ENCODE results near the gene RARA. TPM values are rescaled to one million over a fixed set of nuclear protein-coding genes. Genes with fewer than 3 reads are reported as not detected.

RARA gene
- total RNA-seq, 2 donors from 2014 or later = 43.7 to 61.9 TPM

GRCh38 chr17:40355804-40356758, 47.1 kb downstream of the RARA start:
- no peak for ATAC-seq (replicated peaks)
- no peak overlapping the region for H3K27ac Mint-ChIP-seq
- no peak overlapping the region for H3K4me3 Mint-ChIP-seq
- peaks cover 5% of the 10 kb centered on the region for H3K27me3 Mint-ChIP-seq
- H3K36me3 Mint-ChIP-seq (ENCODE audit: low read depth) = peaks cover 41% of the 10 kb centered on the region
- no peaks in the 10 kb centered on the region for H3K9me3 Mint-ChIP-seq
- peaks cover 7% of the 10 kb centered on the region for H3K4me1 Mint-ChIP-seq

DNA sequence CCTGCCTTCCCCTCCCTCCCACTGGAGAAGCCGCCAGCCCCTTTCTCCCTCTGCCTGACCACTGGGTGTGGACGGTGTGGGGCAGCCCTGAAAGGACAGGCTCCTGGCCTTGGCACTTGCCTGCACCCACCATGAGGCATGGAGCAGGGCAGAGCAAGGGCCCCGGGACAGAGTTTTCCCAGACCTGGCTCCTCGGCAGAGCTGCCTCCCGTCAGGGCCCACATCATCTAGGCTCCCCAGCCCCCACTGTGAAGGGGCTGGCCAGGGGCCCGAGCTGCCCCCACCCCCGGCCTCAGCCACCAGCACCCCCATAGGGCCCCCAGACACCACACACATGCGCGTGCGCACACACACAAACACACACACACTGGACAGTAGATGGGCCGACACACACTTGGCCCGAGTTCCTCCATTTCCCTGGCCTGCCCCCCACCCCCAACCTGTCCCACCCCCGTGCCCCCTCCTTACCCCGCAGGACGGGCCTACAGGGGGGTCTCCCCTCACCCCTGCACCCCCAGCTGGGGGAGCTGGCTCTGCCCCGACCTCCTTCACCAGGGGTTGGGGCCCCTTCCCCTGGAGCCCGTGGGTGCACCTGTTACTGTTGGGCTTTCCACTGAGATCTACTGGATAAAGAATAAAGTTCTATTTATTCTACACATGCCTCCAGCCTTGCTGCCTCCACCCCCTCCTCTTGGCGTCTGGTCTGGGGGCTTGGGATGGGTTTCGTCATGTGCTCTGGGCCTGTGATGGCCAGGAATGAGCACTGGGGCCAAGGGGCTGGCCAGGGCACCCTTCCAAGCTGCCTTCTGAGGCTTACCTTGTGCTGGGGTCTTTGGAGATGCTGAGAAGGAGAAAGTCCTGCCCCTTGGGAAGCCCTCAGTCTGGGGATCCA, 48.3 kb downstream of the RARA start:
- H3K4me3 Mint-ChIP-seq = no peak overlapping the region
- no peaks in the 10 kb centered on the region for H3K9me3 Mint-ChIP-seq
- H3K4me1 Mint-ChIP-seq = peaks cover 5% of the 10 kb centered on the region
- peaks cover 32% of the 10 kb centered on the region for H3K36me3 Mint-ChIP-seq (ENCODE audit: low read depth)
- peaks cover 11% of the 10 kb centered on the region for H3K27me3 Mint-ChIP-seq
- ATAC-seq (replicated peaks) = no peak
- H3K27ac Mint-ChIP-seq = peak overlapping the region; percentile 36

DNA sequence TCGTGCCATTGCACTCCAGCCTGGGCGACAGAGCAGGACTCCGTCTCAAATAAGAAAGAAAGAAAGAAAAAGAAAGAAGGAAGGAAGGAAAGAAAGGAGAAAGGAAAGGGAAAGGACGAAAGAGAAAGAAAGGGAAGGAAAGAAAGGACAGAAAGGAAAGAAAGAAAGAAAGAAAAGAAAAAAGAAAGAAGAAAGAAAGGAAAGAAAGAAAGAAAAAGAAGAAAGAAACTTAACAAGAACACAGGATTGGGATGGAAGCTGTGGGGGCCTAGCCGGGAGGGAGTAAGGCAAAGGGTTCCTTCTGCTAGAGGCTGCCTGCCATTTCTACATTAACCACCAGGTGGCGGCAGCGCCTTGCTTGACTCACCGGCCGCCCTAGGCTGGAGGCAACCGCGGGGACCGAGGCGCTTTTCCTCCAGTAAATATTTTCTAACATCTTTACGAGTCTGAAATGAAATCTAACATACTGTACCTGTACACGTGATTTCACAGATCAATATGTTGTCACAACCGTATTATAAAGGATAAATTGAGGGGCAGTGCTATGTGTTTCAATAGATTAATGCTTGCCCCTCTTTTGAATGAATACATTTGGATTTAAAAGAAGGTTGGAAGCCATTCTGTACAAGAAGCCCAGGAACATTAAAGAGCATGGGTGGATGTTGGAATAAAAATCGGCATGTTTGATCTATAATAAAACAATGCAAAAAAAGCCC, 49.5 kb downstream of the RARA start:
- peak overlapping the region; percentile 31 for H3K4me3 Mint-ChIP-seq
- peak; percentile 60 for ATAC-seq (replicated peaks)
- H3K36me3 Mint-ChIP-seq (ENCODE audit: low read depth) = peaks cover 19% of the 10 kb centered on the region
- no peak overlapping the region for H3K27ac Mint-ChIP-seq
- H3K27me3 Mint-ChIP-seq = peaks cover 13% of the 10 kb centered on the region
- H3K4me1 Mint-ChIP-seq = no peaks in the 10 kb centered on the region
- no peaks in the 10 kb centered on the region for H3K9me3 Mint-ChIP-seq

DNA sequence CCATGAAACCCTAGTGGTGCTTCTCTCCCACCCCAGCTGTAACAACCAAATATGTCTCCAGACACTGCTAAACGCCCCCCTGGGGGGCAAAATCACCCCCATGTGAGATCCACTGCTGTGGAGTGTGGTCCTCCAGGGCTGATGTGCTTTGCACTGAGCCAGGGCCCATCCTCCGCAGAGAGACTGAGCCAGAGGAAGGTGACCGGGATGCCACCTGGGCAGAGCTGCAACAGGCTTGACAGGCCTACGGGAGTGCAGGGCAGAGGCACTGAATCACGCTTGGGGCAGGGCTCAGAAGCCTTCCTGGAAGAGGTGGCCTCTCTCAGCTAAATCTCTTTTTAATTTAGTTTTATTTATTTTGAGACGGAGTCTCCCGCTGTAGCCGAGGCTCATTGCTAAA, 51.1 kb downstream of the RARA start:
- no peaks in the 10 kb centered on the region for H3K9me3 Mint-ChIP-seq
- H3K4me3 Mint-ChIP-seq = no peak overlapping the region
- H3K27ac Mint-ChIP-seq = no peak overlapping the region
- H3K36me3 Mint-ChIP-seq (ENCODE audit: low read depth) = peaks cover 11% of the 10 kb centered on the region
- ATAC-seq (replicated peaks) = no peak
- no peaks in the 10 kb centered on the region for H3K4me1 Mint-ChIP-seq
- peaks cover 13% of the 10 kb centered on the region for H3K27me3 Mint-ChIP-seq

DNA sequence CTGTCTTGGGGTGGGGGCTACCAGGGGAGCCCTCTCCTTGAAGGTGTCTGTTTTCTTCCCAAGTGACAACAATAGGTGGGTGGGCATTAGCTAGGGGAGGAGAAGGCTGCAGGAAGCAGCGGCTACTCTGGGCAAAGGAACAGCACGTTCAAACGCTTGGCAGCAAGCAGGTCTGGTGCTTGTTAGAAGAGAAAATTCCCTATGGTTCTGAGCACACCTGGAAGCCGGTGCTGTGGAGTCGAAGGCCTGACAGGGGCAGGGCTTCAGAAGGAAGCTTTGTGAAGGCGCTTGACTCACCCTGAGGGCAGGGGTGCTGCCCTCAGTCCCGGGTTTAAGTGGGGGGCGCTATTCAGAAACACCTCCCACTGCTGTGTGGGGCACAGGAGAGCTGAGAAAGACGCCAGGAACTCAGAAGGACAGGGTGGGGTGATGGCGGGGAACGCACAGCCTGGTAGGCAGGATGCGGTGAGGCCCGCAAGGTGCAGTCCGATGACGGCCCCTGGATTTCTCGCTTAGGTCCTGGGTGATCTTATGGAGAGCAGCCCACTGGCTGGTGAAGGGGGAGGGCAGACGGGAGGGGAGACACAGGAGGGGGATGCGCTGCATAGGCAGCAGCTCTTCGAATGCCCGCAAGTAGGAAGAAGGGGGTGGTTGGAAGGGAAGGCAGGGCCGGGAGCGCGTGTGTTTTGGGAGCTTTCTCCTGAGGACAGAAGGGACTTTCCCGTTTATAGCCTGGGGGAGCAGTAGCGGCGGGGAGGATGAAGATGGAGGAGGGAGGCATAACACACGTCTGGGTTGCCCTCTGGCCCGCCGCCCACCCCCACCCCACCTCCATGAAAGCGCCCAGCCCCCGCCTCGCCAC, 52.3 kb downstream of the RARA start:
- Mint-ChIP-seq H3K27me3 (peaks cover 13% of the 10 kb centered on the region), H3K4me1 (no peaks in the 10 kb centered on the region), H3K4me3 (peak overlapping the region; percentile 38), H3K9me3 (no peaks in the 10 kb centered on the region), H3K36me3 (ENCODE audit: low read depth) (peaks cover 5% of the 10 kb centered on the region), H3K27ac (no peak overlapping the region)
- ATAC-seq (replicated peaks) = no peak

DNA sequence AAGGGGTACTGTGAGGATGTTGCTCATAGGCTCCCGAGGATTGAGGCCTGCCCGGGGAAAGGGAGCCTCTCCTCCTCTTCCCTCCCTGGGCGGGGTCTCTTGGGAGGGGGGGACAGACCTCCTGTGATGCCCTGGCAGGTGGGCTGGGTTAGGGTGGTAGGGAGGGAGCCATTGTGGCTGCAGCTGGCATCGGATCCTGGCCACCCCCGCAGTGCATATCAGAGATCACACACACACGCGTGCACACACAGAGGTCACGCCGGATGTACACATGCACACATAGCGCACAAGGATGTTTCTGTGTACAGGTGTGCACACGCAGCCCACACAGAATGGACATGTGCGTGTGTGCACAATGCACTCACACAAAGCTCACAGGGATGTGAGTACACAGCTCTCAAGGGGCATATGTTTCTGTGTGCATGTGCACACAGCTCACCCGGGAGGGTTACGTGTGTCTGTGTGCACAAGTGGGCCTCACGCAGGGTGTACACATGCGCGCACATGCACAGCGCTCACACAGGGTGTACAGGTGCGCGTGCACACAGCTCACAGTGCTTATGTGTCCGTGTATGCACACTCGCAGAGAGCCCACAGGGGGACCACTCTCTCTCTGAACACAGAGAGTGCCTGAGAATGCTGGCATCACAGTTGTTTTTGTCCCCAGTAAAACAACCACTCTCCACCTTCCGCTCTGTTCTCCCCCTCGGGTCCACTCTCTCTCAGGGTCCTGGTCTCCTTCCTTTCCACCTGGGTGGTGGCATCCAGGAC, 53.1 kb downstream of the RARA start:
- peak overlapping the region; percentile 38 for H3K4me3 Mint-ChIP-seq
- no peaks in the 10 kb centered on the region for H3K9me3 Mint-ChIP-seq
- H3K4me1 Mint-ChIP-seq = no peaks in the 10 kb centered on the region
- ATAC-seq (replicated peaks) = peak; percentile 4
- peaks cover under 1% of the 10 kb centered on the region for H3K36me3 Mint-ChIP-seq (ENCODE audit: low read depth)
- peaks cover 13% of the 10 kb centered on the region for H3K27me3 Mint-ChIP-seq
- H3K27ac Mint-ChIP-seq = no peak overlapping the region

DNA sequence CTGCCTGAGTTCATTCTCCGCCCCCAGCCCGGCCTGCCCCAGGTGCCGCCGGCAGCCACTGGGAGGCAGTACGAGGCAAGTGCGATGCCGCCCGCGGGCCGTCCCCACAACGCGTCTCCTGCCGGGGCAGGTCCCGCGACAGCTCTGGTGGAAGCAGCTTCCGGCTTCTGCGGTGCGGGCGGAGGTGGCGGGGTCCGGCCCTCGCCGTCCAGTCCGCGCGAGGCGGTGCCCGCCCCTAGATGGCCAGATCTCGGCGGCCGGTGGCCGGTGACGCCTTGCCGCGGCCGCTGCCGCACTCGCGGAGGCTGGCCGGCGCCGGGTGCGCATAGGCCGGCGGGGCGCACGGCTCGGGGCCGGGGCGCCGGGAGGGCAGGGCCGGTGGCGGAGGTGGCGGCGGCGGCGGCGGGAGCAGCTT, 53.7 kb downstream of the RARA start:
- peaks cover 13% of the 10 kb centered on the region for H3K27me3 Mint-ChIP-seq
- peak; percentile 93 for ATAC-seq (replicated peaks)
- peak overlapping the region; percentile 38 for H3K4me3 Mint-ChIP-seq
- no peaks in the 10 kb centered on the region for H3K36me3 Mint-ChIP-seq (ENCODE audit: low read depth)
- H3K4me1 Mint-ChIP-seq = no peaks in the 10 kb centered on the region
- H3K9me3 Mint-ChIP-seq = no peaks in the 10 kb centered on the region
- H3K27ac Mint-ChIP-seq = no peak overlapping the region

GRCh38 chr17:40363111-40363827, 54.3 kb downstream of the RARA start:
- Mint-ChIP-seq H3K27me3 (peaks cover 13% of the 10 kb centered on the region), H3K9me3 (no peaks in the 10 kb centered on the region), H3K36me3 (ENCODE audit: low read depth) (no peaks in the 10 kb centered on the region), H3K4me3 (peak overlapping the region; percentile 38), H3K27ac (no peak overlapping the region), H3K4me1 (no peaks in the 10 kb centered on the region)
- ATAC-seq (replicated peaks) = peak; percentile 38

- no peaks in the 10 kb centered on the region for H3K4me1 Mint-ChIP-seq
- peaks cover 13% of the 10 kb centered on the region for H3K27me3 Mint-ChIP-seq
- no peaks in the 10 kb centered on the region for H3K36me3 Mint-ChIP-seq (ENCODE audit: low read depth)
- ATAC-seq (replicated peaks) = no peak
- no peak within 1 kb of the TSS for H3K27ac Mint-ChIP-seq
- peak within 1 kb of the TSS; percentile 38 for H3K4me3 Mint-ChIP-seq
- no peaks in the 10 kb centered on the region for H3K9me3 Mint-ChIP-seq
Measured at GRCh38 chr17:40364121-40364861, 55.3 kb downstream of the RARA start, which contains the start of gene GJD3. TSS of gene GJD3 (minus strand) at chr17:40364737. CDS start at chr17:40363815, 922 bp downstream.

DNA sequence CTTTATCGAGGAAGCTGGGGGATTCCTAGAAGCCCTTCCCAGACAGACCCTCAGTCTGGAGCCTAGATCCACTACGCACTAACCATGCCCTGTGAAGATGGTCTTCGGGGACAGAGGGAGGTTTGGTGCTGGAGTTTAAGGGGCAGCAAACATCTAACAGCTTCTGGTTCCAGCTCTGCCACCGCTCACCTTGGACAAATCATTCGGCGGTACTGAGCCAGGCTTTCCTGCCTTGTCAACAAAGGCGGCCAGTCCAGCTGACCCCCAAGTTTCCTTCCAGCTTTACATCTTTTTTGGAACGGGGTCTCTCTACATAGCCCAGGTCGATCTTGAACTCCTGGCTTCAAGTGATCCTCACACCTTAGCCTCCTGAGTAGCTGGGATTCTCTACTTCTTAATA, 55.9 kb downstream of the RARA start:
- ATAC-seq (replicated peaks) = no peak
- Mint-ChIP-seq H3K27me3 (peaks cover 13% of the 10 kb centered on the region), H3K9me3 (no peaks in the 10 kb centered on the region), H3K36me3 (ENCODE audit: low read depth) (no peaks in the 10 kb centered on the region), H3K27ac (no peak overlapping the region), H3K4me1 (no peaks in the 10 kb centered on the region), H3K4me3 (peak overlapping the region; percentile 12)

- Mint-ChIP-seq H3K36me3 (ENCODE audit: low read depth) (no peaks in the 10 kb centered on the region), H3K27me3 (peaks cover 6% of the 10 kb centered on the region), H3K4me1 (peaks cover 3% of the 10 kb centered on the region), H3K27ac (no peak overlapping the region), H3K9me3 (no peaks in the 10 kb centered on the region), H3K4me3 (no peak overlapping the region)
- ATAC-seq (replicated peaks) = no peak
Measured at GRCh38 chr17:40366076-40366860, 57.3 kb downstream of the RARA start.
